HAP-1 (cell line): Measurements from ENCODE around the gene MYLK.
"Not testable (repeated sequence)": the region's sequence is repeated elsewhere in the genome, so short reads cannot be mapped to it uniquely, and the experiment has no call there.

Experiments
- DNase-seq, 2 experiments: peaks; one replicate each; pipeline ENCODE4 v3.0.0-alpha.2; 2016 to 2020; ENCODE audit warnings: low spot score in 2 of 2
- H3K27me3 ChIP-seq: fragments of 250-450 bp; sonication (Bioruptor Pico); 2 replicates; pipeline ENCODE4 v1.5.1; 2020; ENCODE audit warnings: low read depth, mild to moderate bottlenecking, moderate library complexity
- H3K36me3 ChIP-seq: fragments of 250-450 bp; sonication (Bioruptor Pico); replicated peaks from 2 replicates; pipeline ENCODE4 v1.5.1; 2020; ENCODE audit warnings: mild to moderate bottlenecking
- H3K4me1 ChIP-seq: fragments of 250-450 bp; sonication (Bioruptor Pico); 2 replicates; pipeline ENCODE4 v1.5.1; 2020; ENCODE audit warnings: mild to moderate bottlenecking
- H3K4me3 ChIP-seq: fragments of 250-450 bp; sonication (Bioruptor Pico); 2 replicates; pipeline ENCODE4 v1.5.1; 2020; ENCODE audit warnings: mild to moderate bottlenecking, moderate library complexity
- H3K9me3 ChIP-seq: fragments of 250-450 bp; sonication (Bioruptor Pico); 2 replicates; pipeline ENCODE4 v1.5.1; 2020; ENCODE audit warnings: mild to moderate bottlenecking, moderate library complexity
- in situ Hi-C: fragments of 300-500 bp; cut with MboI; formaldehyde crosslinking; loops from 3 replicates; pipeline ENCODE4 v1.14.3; 2020; ENCODE audit warnings: low sequenced_read_pairs, inconsistent platforms, mixed read lengths

MYLK gene

GRCh38 chr3:123600863-123601262, 283.3 kb downstream of the MYLK start:
- H3K36me3 ChIP-seq, H3K4me3 ChIP-seq, in situ Hi-C loops, H3K4me1 ChIP-seq, H3K27me3 ChIP-seq, H3K9me3 ChIP-seq, DNase-seq: not testable (repeated sequence)

GRCh38 chr3:123597561-123597960, 286.6 kb downstream of the MYLK start:
- Histone ChIP-seq H3K9me3 (no peaks in the 10 kb centered on the region), H3K27me3 (no peaks in the 10 kb centered on the region), H3K4me3 (no peak overlapping the region), H3K36me3 (no peaks in the 10 kb centered on the region), H3K4me1 (no peaks in the 10 kb centered on the region)
- DNase-seq: no peak
- in situ Hi-C loops: no loop called here

GRCh38 chr3:123595396-123596180, 288.5 kb downstream of the MYLK start:
- H3K36me3 ChIP-seq: no peaks in the 10 kb centered on the region
- DNase-seq: no peak
- in situ Hi-C loops: no loop called here
- no peak overlapping the region for H3K4me3 ChIP-seq
- peaks cover 6% of the 10 kb centered on the region for H3K9me3 ChIP-seq
- H3K27me3 ChIP-seq: no peaks in the 10 kb centered on the region
- no peaks in the 10 kb centered on the region for H3K4me1 ChIP-seq

GRCh38 chr3:123593381-123593780, 290.8 kb downstream of the MYLK start:
- no peak overlapping the region for H3K4me3 ChIP-seq
- no peaks in the 10 kb centered on the region for H3K4me1 ChIP-seq
- H3K36me3 ChIP-seq: no peaks in the 10 kb centered on the region
- in situ Hi-C loops: no loop called here
- no peaks in the 10 kb centered on the region for H3K27me3 ChIP-seq
- DNase-seq: no peak
- H3K9me3 ChIP-seq: peaks cover 6% of the 10 kb centered on the region

- Histone ChIP-seq H3K36me3 (peaks cover 3% of the 10 kb centered on the region; the same call in 1 of the 2 replicates), H3K4me3 (no peak overlapping the region), H3K27me3 (no peaks in the 10 kb centered on the region), H3K9me3 (peaks cover 6% of the 10 kb centered on the region), H3K4me1 (peaks cover 4% of the 10 kb centered on the region)
- DNase-seq: no peak
- in situ Hi-C loops: no loop called here
Measured at GRCh38 chr3:123590685-123591450, 293.3 kb downstream of the MYLK start.

- Histone ChIP-seq H3K4me1 (peaks cover 16% of the 10 kb centered on the region), H3K27me3 (no peaks in the 10 kb centered on the region), H3K4me3 (no peak overlapping the region), H3K9me3 (peaks cover 6% of the 10 kb centered on the region), H3K36me3 (peaks cover 3% of the 10 kb centered on the region; the same call in 1 of the 2 replicates)
- DNase-seq: no peak
- in situ Hi-C loops: no loop called here
Measured at GRCh38 chr3:123587401-123587800, 296.7 kb downstream of the MYLK start.

- H3K4me3 ChIP-seq: peak overlapping the region; percentile 75
- DNase-seq: peak; percentile 77 to 93
- H3K36me3 ChIP-seq: peaks cover 3% of the 10 kb centered on the region
- in situ Hi-C loops: no loop called here
- H3K27me3 ChIP-seq: no peaks in the 10 kb centered on the region
- H3K4me1 ChIP-seq: peaks cover 16% of the 10 kb centered on the region
- H3K9me3 ChIP-seq: peaks cover 6% of the 10 kb centered on the region
Measured at GRCh38 chr3:123586968-123587367, 297.2 kb downstream of the MYLK start.

GRCh38 chr3:123586131-123586530, 298.0 kb downstream of the MYLK start:
- H3K36me3 ChIP-seq: peaks cover 12% of the 10 kb centered on the region
- DNase-seq: peak; percentile 78 to 88
- peaks cover 16% of the 10 kb centered on the region for H3K4me1 ChIP-seq
- in situ Hi-C loops: no loop called here
- H3K9me3 ChIP-seq: peaks cover 4% of the 10 kb centered on the region
- H3K27me3 ChIP-seq: no peaks in the 10 kb centered on the region
- H3K4me3 ChIP-seq: peak overlapping the region; percentile 75

GRCh38 chr3:123584988-123585937, 298.9 kb downstream of the MYLK start, which contains the start of gene HACD2:
Gene HACD2 (minus strand): TSS chr3:123585053. CDS start chr3:123585027, 26 bp downstream.
- peak; percentile 93 to 97 for DNase-seq
- Histone ChIP-seq H3K27me3 (no peaks in the 10 kb centered on the region), H3K36me3 (peaks cover 15% of the 10 kb centered on the region), H3K9me3 (no peaks in the 10 kb centered on the region), H3K4me3 (peak within 1 kb of the TSS; percentile 75), H3K4me1 (peaks cover 17% of the 10 kb centered on the region)
- in situ Hi-C loops: no loop called here

- in situ Hi-C loops: no loop called here
- peak in 1 of 2 experiments; percentile 46 for DNase-seq
Measured at GRCh38 chr3:123584284-123584987, 299.7 kb downstream of the MYLK start.

GRCh38 chr3:123583561-123583960, 300.6 kb downstream of the MYLK start:
- H3K9me3 ChIP-seq: no peaks in the 10 kb centered on the region
- no peaks in the 10 kb centered on the region for H3K27me3 ChIP-seq
- H3K36me3 ChIP-seq: peaks cover 23% of the 10 kb centered on the region
- H3K4me1 ChIP-seq: peaks cover 24% of the 10 kb centered on the region
- in situ Hi-C loops: no loop called here
- DNase-seq: no peak
- H3K4me3 ChIP-seq: peak overlapping the region; percentile 75

More at GRCh38 chr3:123584284-123584987, 299.7 kb downstream of the MYLK start:
- Histone ChIP-seq H3K9me3 (no peaks in the 10 kb centered on the region), H3K27me3 (no peaks in the 10 kb centered on the region), H3K4me3 (peak overlapping the region; percentile 75), H3K4me1 (peaks cover 24% of the 10 kb centered on the region), H3K36me3 (peaks cover 19% of the 10 kb centered on the region)

GRCh38 chr3:123582315-123582714, 301.8 kb downstream of the MYLK start:
- Histone ChIP-seq H3K4me1 (peaks cover 24% of the 10 kb centered on the region), H3K36me3 (peaks cover 26% of the 10 kb centered on the region), H3K9me3 (no peaks in the 10 kb centered on the region), H3K27me3 (no peaks in the 10 kb centered on the region), H3K4me3 (no peak overlapping the region)
- in situ Hi-C loops: no loop called here
- no peak for DNase-seq

- in situ Hi-C loops: no loop called here
- no peak overlapping the region for H3K4me3 ChIP-seq
- H3K9me3 ChIP-seq: no peaks in the 10 kb centered on the region
- peaks cover 8% of the 10 kb centered on the region for H3K4me1 ChIP-seq
- DNase-seq: no peak
- peaks cover 32% of the 10 kb centered on the region for H3K36me3 ChIP-seq
- H3K27me3 ChIP-seq: no peaks in the 10 kb centered on the region
Measured at GRCh38 chr3:123576122-123576521, 308.0 kb downstream of the MYLK start.
